Common myeloid progenitor, CD34-positive (primary cell): ENCODE data around the gene C11orf68.
A peak's percentile ranks its signal among the peaks of the same experiment; 100 is the strongest.

ENCODE experiments used
- CTCF ChIA-PET: fragments of 350-600 bp; sonication (Branson Sonifier 250); formaldehyde crosslinking; loops from one replicate; lab custom pipeline; 2021; ENCODE audit warnings: antibody characterized with exemption; lab: Charles Lee
- POLR2A ChIA-PET: fragments of 350-600 bp; sonication (Branson Sonifier 250); formaldehyde crosslinking; loops from one replicate; lab custom pipeline; 2021; ENCODE audit warnings: antibody characterized with exemption; lab: Charles Lee
- DNase-seq, 3 donors: peaks; one replicate each; pipeline versions ENCODE4 v3.0.0 to v3.0.0-alpha.2; 2013
- H3K27ac ChIP-seq, 2 experiments: 1 replicate in 1 of 2; 2 replicates in 1 of 2; pipeline ENCODE4 v1.7.0; 2013; ENCODE audit warnings: inconsistent platforms in 2 of 2, low read length in 2 of 2, mild to moderate bottlenecking in 2 of 2, low read depth in 1 of 2, moderate library complexity in 1 of 2; ENCODE audit not compliant: severe bottlenecking in 2 of 2, insufficient read depth in 1 of 2, poor library complexity in 1 of 2
- H3K27me3 ChIP-seq, 5 experiments: replicated peaks in 2 of 5; 1 replicate in 3 of 5; 2 replicates in 2 of 5; pipeline versions ENCODE4 v1.6.1 to v1.7.0; 2013; ENCODE audit warnings: low read length in 4 of 5, mild to moderate bottlenecking in 2 of 5, moderate library complexity in 2 of 5, inconsistent platforms in 1 of 5; ENCODE audit not compliant: insufficient read depth in 5 of 5, control insufficient read depth in 4 of 5
- H3K36me3 ChIP-seq, 4 experiments: 1 replicate in 2 of 4; 2 replicates in 2 of 4; pipeline versions ENCODE4 v1.6.1 to v1.7.0; 2013; ENCODE audit warnings: low read length in 3 of 4, control low read depth in 1 of 4, mild to moderate bottlenecking in 1 of 4; ENCODE audit not compliant: control insufficient read depth in 4 of 4, insufficient read depth in 4 of 4
- H3K4me1 ChIP-seq, 4 experiments: 1 replicate in 3 of 4; 2 replicates in 1 of 4; pipeline versions ENCODE4 v1.6.1 to v1.7.1; 2013; ENCODE audit warnings: low read length in 3 of 4, mild to moderate bottlenecking in 3 of 4, control low read depth in 1 of 4, inconsistent platforms in 1 of 4, moderate library complexity in 1 of 4; ENCODE audit not compliant: control insufficient read depth in 4 of 4, insufficient read depth in 4 of 4; ENCODE audit errors: control extremely low read depth in 1 of 4
- H3K4me3 ChIP-seq, 7 experiments: 1 replicate in 4 of 7; 2 replicates in 3 of 7; pipeline versions ENCODE4 v1.5.1 to v1.7.0; 2013; ENCODE audit warnings: mild to moderate bottlenecking in 7 of 7, low read length in 6 of 7, moderate library complexity in 6 of 7, inconsistent platforms in 2 of 7, low read depth in 2 of 7, control low read depth in 1 of 7; ENCODE audit not compliant: insufficient read depth in 4 of 7, control insufficient read depth in 1 of 7; ENCODE audit errors: extremely low read depth in 1 of 7
- H3K9me3 ChIP-seq, 5 experiments: 1 replicate in 4 of 5; 2 replicates in 1 of 5; pipeline versions ENCODE4 v1.6.1 to v1.7.1; 2013; ENCODE audit warnings: low read length in 4 of 5, mild to moderate bottlenecking in 2 of 5, inconsistent platforms in 1 of 5, low read depth in 1 of 5, moderate library complexity in 1 of 5; ENCODE audit not compliant: control insufficient read depth in 4 of 5, insufficient read depth in 2 of 5; ENCODE audit errors: control extremely low read depth in 1 of 5
- WGBS: methylation state at CpG from one replicate; pipeline ENCODE4 v1.1.5; 2013; ENCODE audit not compliant: insufficient coverage; 5-methylcytosine and 5-hydroxymethylcytosine counted together

Gene C11orf68

GRCh38 chr11:65867284-65868071 lies 51.4 kb downstream of the C11orf68 start:
- Histone ChIP-seq H3K4me3 (peak overlapping the region in 1 of 7 experiments; percentile 20), H3K36me3 (peaks cover 3 to 50% (median 42%) of the 10 kb centered on the region in 4 experiments), H3K27ac (no peak overlapping the region), H3K4me1 (peaks cover 0 to 38% (median 31%) of the 10 kb centered on the region in 4 experiments), H3K9me3 (no peaks in the 10 kb centered on the region), H3K27me3 (no peaks in the 10 kb centered on the region)
- POLR2A ChIA-PET, result no interaction called here
- CTCF ChIA-PET, result interaction anchor here (1.4 to 11.0 kb wide), 4 partner anchors 6 to 18 kb away, joined by 3 to 168 read pairs (median 47); partner anchors contain the start of genes CCDC85B, FIBP and MUS81
- 77% methylated on average over 16 of the region's 29 CpGs for WGBS
- DNase-seq, result peak in 2 of 3 donors; percentile 59 to 62
